Type B pancreatic cell (in vitro differentiated cells): Measurements from ENCODE around the gene TBC1D22B. TPM values are rescaled to one million over a fixed set of nuclear protein-coding genes. Genes with fewer than 3 reads are reported as not detected.

ENCODE experiments used
- DNase-seq: peaks from one replicate; pipeline ENCODE4 v3.0.0; 2021; ENCODE audit warnings: mixed read lengths; ENCODE audit not compliant: unreplicated experiment; ENCODE audit errors: extremely low spot score
- H3K27ac Mint-ChIP-seq: 2 replicates; pipeline ENCODE4 v1.8.0; 2021; ENCODE audit warnings: mild to moderate bottlenecking, mixed read lengths
- H3K27me3 Mint-ChIP-seq: 2 replicates; pipeline ENCODE4 v1.8.0; 2021; ENCODE audit warnings: mixed read lengths
- H3K36me3 Mint-ChIP-seq: 2 replicates; pipeline ENCODE4 v1.8.0; 2021; ENCODE audit warnings: mixed read lengths
- H3K4me1 Mint-ChIP-seq: one replicate; pipeline ENCODE4 v1.8.0; 2021; ENCODE audit warnings: mixed read lengths; ENCODE audit not compliant: unreplicated experiment
- H3K4me3 Mint-ChIP-seq: 2 replicates; pipeline ENCODE4 v1.8.0; 2021; ENCODE audit warnings: mild to moderate bottlenecking, mixed read lengths
- H3K9me3 Mint-ChIP-seq: 2 replicates; pipeline ENCODE4 v1.8.0; 2021; ENCODE audit warnings: mixed read lengths
- CTCF ChIP-seq: fragments of 200-600 bp; sonication (generic); conservative IDR thresholded peaks from 2 replicates; pipeline ENCODE4 v1.5.0; 2021; ENCODE audit warnings: antibody characterized with exemption, mild to moderate bottlenecking
- total RNA-seq: library from RNA; stranded (reverse); gene quantifications from 2 replicates; pipeline ENCODE4 v1.2.1, GENCODE V29; 2021; ENCODE audit warnings: low replicate concordance

TBC1D22B gene
- total RNA-seq, 1 donor from 2014 or later, result 13.6 TPM

GRCh38 chr6:37315157-37315515 is 57.6 kb downstream of the TBC1D22B start:
- Mint-ChIP-seq H3K36me3 (peaks cover 20% of the 10 kb centered on the region), H3K4me1 (peaks cover 5% of the 10 kb centered on the region), H3K9me3 (no peaks in the 10 kb centered on the region), H3K27me3 (no peaks in the 10 kb centered on the region), H3K27ac (no peak overlapping the region), H3K4me3 (no peak overlapping the region)
- no peak for DNase-seq
- TF ChIP-seq CTCF, result no peak

DNA sequence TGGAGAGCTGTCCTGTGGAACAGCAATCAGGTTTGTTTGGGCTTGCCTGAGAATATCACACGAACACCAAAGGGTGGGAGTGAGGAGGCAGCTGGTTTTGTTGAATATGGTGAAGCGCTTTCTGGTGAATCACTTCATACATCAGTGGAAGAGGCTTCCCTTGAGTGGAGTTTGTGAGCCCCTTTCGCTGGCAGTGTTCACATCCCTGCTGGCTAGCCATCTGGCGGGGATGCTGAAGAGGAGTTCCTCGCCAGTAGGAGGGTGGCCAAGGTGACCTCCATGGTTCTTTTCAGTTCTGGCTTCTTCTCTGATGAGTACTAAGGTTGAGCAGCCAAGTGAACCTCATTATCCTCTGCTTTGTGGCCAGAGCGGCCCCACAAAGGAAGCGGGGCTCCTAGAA is 58.5 kb downstream of the TBC1D22B start:
- Mint-ChIP-seq H3K4me3 (no peak overlapping the region), H3K9me3 (no peaks in the 10 kb centered on the region), H3K27ac (no peak overlapping the region), H3K4me1 (peaks cover 9% of the 10 kb centered on the region), H3K36me3 (peaks cover 22% of the 10 kb centered on the region), H3K27me3 (no peaks in the 10 kb centered on the region)
- no peak for TF ChIP-seq CTCF
- no peak for DNase-seq

GRCh38 chr6:37317312-37318038 is 59.9 kb downstream of the TBC1D22B start:
- DNase-seq, result no peak
- H3K4me3 Mint-ChIP-seq, result no peak overlapping the region
- H3K27ac Mint-ChIP-seq, result no peak overlapping the region
- H3K36me3 Mint-ChIP-seq, result peaks cover 25% of the 10 kb centered on the region
- no peak for TF ChIP-seq CTCF
- no peaks in the 10 kb centered on the region for H3K9me3 Mint-ChIP-seq
- no peaks in the 10 kb centered on the region for H3K27me3 Mint-ChIP-seq
- H3K4me1 Mint-ChIP-seq, result peaks cover 18% of the 10 kb centered on the region

- peaks cover 18% of the 10 kb centered on the region for H3K4me1 Mint-ChIP-seq
- no peaks in the 10 kb centered on the region for H3K9me3 Mint-ChIP-seq
- no peaks in the 10 kb centered on the region for H3K27me3 Mint-ChIP-seq
Measured at GRCh38 chr6:37319156-37319555, 61.6 kb downstream of the TBC1D22B start.

DNA sequence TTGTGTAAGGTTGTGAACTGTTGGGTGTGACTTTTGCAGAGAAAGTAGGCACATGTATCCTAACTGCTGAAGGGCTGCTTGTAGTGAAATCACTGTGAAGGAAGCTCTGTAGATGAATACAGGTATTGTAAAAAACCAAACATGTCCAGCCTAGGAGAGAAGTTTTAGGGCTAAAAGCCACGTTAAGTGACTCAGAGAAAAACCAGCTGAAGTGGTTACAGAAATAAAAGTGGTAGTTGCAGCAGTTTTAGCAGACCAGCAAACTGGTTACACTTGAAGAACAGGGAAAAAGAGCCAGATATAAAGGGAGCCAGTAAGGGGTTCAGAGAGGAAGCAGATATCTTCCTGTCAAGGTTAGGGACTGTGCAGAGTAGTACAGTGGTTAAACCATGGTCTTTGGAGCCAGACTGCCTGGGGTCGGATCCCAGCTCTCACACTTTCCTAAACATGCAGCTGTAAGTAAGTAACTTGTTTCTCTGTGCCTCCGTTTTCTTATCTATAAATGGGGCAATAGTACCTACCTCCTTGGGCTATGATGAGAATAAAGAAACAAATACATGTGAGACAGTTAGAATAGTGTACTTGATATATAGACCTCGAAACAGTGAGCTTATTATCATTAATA is 62.4 kb downstream of the TBC1D22B start:
- no peak for TF ChIP-seq CTCF
- Mint-ChIP-seq H3K27ac (no peak overlapping the region), H3K27me3 (no peaks in the 10 kb centered on the region), H3K9me3 (no peaks in the 10 kb centered on the region), H3K4me3 (peak overlapping the region; percentile 70), H3K36me3 (peaks cover 17% of the 10 kb centered on the region), H3K4me1 (peaks cover 18% of the 10 kb centered on the region)
- DNase-seq, result no peak

More at GRCh38 chr6:37319156-37319555, 61.6 kb downstream of the TBC1D22B start:
- no peak overlapping the region for H3K27ac Mint-ChIP-seq
- no peak for DNase-seq
- no peak overlapping the region for H3K4me3 Mint-ChIP-seq
- TF ChIP-seq CTCF, result no peak
- peaks cover 17% of the 10 kb centered on the region for H3K36me3 Mint-ChIP-seq
